ENCODE results near the gene CNTF.
"Not testable (repeated sequence)": the region's sequence is repeated elsewhere in the genome, so short reads cannot be mapped to it uniquely, and the experiment has no call there.

- TF ChIP-seq, protein P1, sequence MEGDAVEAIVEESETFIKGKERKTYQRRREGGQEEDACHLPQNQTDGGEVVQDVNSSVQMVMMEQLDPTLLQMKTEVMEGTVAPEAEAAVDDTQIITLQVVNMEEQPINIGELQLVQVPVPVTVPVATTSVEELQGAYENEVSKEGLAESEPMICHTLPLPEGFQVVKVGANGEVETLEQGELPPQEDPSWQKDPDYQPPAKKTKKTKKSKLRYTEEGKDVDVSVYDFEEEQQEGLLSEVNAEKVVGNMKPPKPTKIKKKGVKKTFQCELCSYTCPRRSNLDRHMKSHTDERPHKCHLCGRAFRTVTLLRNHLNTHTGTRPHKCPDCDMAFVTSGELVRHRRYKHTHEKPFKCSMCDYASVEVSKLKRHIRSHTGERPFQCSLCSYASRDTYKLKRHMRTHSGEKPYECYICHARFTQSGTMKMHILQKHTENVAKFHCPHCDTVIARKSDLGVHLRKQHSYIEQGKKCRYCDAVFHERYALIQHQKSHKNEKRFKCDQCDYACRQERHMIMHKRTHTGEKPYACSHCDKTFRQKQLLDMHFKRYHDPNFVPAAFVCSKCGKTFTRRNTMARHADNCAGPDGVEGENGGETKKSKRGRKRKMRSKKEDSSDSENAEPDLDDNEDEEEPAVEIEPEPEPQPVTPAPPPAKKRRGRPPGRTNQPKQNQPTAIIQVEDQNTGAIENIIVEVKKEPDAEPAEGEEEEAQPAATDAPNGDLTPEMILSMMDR (IDR thresholded peaks at IDR 0.05) = not testable (repeated sequence)
- TF ChIP-seq POLR2A (IDR thresholded peaks at IDR 0.05) = not testable (repeated sequence)
Observed at GRCh38 chr11:58572906-58573305, 49.6 kb upstream of the CNTF start.
